Measurements from ENCODE around the gene HEPACAM2. TPM values are rescaled to one million over a fixed set of nuclear protein-coding genes. Genes with fewer than 3 reads are reported as not detected.

HEPACAM2 gene
- total RNA-seq, 1 donor from 2014 or later = not detected

- no peaks in the 10 kb centered on the region for H3K36me3 Mint-ChIP-seq (ENCODE audit: low read depth)
- ATAC-seq (ENCODE audit: low read depth) = no peak
- H3K9me3 Mint-ChIP-seq = peaks cover 5% of the 10 kb centered on the region
- peaks cover 2% of the 10 kb centered on the region for H3K27me3 Mint-ChIP-seq
- DNase-seq = no peak
- POLR2A ChIA-PET = no interaction called here
- H3K4me3 Mint-ChIP-seq = no peak overlapping the region
- intact Hi-C loops (cut with micrococcal nuclease) = loop anchor here (5.0 kb wide), 1 partner anchor 1260 kb away; no protein-coding TSS in a partner anchor
- H3K27ac Mint-ChIP-seq = no peak overlapping the region
- TF ChIP-seq CTCF (IDR thresholded peaks at IDR 0.05) = no peak
- CTCF ChIA-PET = interaction anchor here (0.7 kb wide), 1 partner anchor 392 kb away, joined by 3 read pairs; no protein-coding TSS in a partner anchor
- no peaks in the 10 kb centered on the region for H3K4me1 Mint-ChIP-seq
These were observed 49.2 kb downstream of the HEPACAM2 start for GRCh38 chr7:93176992-93177580.

DNA sequence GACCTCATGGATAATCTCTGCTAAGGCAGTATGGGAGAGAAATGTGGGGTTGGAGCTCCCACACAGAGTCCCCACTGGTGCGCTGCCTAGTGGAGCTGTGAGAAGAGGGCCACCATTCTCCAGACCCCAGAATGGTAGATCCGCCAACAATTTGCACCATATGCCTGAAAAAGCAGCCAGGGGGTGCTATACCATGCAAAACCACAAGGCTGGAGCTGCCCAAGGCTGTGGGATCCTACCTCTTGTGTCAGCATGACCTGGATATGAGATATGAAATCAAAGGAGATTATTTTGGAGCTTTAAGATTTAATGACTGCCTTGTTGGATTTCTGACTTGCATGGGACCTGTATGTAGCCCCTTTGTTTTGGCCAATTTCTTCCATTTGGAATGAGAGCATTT lies 51.0 kb downstream of the HEPACAM2 start:
- ChIA-PET POLR2A (no interaction called here), CTCF (no interaction called here)
- no peak for TF ChIP-seq CTCF (IDR thresholded peaks at IDR 0.05)
- H3K4me3 Mint-ChIP-seq = no peak overlapping the region
- H3K9me3 Mint-ChIP-seq = peaks cover 14% of the 10 kb centered on the region
- DNase-seq = no peak
- H3K4me1 Mint-ChIP-seq = no peaks in the 10 kb centered on the region
- no peaks in the 10 kb centered on the region for H3K27me3 Mint-ChIP-seq
- ATAC-seq (ENCODE audit: low read depth) = no peak
- no peaks in the 10 kb centered on the region for H3K36me3 Mint-ChIP-seq (ENCODE audit: low read depth)
- intact Hi-C loops (cut with micrococcal nuclease) = loop anchor here (5.0 kb wide), 1 partner anchor 1262 kb away; no protein-coding TSS in a partner anchor
- H3K27ac Mint-ChIP-seq = no peak overlapping the region

DNA sequence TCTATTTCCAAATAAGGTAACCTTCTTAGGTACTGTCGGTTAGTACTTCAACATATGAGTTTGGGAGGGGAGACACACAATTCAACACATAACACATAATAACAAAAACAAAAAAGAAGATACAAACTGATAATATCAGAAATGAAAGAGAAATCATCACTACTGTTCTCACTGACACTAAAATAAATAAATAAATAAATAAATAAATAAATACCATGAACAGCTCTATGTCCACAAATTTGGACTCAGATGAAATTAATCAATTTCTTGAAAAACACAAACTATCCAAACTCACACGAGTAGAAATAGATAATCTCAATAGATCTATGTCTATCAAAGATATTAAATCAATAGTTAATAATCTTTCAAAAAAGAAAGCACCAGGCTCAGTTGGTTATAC lies 53.6 kb downstream of the HEPACAM2 start:
- Mint-ChIP-seq H3K27ac (no peak overlapping the region), H3K4me3 (no peak overlapping the region), H3K9me3 (peaks cover 20% of the 10 kb centered on the region), H3K4me1 (no peaks in the 10 kb centered on the region), H3K27me3 (no peaks in the 10 kb centered on the region), H3K36me3 (ENCODE audit: low read depth) (peaks cover under 1% of the 10 kb centered on the region)
- CTCF ChIA-PET = no interaction called here
- intact Hi-C loops (cut with micrococcal nuclease) = no loop called here
- ATAC-seq (ENCODE audit: low read depth) (no peak), DNase-seq (no peak)
- POLR2A ChIA-PET = no interaction called here
- TF ChIP-seq CTCF (IDR thresholded peaks at IDR 0.05) = no peak

DNA sequence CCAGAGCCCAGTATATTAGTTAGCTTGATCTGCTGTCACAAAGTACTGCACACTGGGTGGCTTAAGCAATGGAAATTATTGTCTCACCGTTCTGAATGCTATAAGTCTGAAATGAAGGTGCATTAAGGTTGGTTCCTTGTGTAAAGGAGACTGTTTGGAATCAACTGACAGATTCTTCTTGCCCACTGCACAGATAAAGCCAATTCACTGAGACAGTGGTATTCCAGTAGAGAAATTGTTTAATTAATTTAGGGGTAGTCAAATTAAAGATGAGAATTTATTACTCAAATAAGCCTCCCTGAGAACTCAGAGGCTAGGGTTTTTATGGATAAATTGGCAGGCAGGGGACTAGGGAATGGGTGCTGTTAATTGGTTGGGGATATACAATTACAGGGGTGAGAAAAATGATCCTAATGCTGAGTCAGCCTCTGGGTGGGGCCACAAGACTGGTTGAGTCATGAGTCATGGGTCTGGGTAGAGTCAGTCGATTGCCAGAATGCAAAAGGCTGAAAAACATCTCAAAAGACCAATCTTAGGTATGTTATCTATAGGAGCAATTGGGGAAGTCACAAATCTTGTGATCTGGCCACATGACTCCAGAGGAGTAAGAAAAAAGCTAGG lies 54.6 kb downstream of the HEPACAM2 start:
- Mint-ChIP-seq H3K27ac (no peak overlapping the region), H3K27me3 (no peaks in the 10 kb centered on the region)
- POLR2A ChIA-PET = no interaction called here

More for the DNA sequence above, 54.6 kb downstream of the HEPACAM2 start:
- peaks cover 26% of the 10 kb centered on the region for H3K9me3 Mint-ChIP-seq
- H3K4me3 Mint-ChIP-seq = no peak overlapping the region
- peaks cover 4% of the 10 kb centered on the region for H3K4me1 Mint-ChIP-seq
- no peak for TF ChIP-seq CTCF (IDR thresholded peaks at IDR 0.05)
- peaks cover 3% of the 10 kb centered on the region for H3K36me3 Mint-ChIP-seq (ENCODE audit: low read depth)
- CTCF ChIA-PET = no interaction called here
- DNase-seq (no peak), ATAC-seq (ENCODE audit: low read depth) (no peak)
- intact Hi-C loops (cut with micrococcal nuclease) = no loop called here
